Left cardiac atrium (tissue), 4 donors: ENCODE measurements around the gene YPEL4. TPM values are rescaled to one million over a fixed set of nuclear protein-coding genes. Genes with fewer than 3 reads are reported as not detected.

Source experiments
- ATAC-seq, 2 donors: fragments of 200-7000 bp; cut with Tn5 transposase; one replicate each; pipeline ENCODE4 v1.9.1; 2020; ENCODE audit warnings: mild to moderate bottlenecking in 2 of 2, moderate library complexity in 2 of 2
- DNase-seq: peaks from one replicate; pipeline ENCODE4 v3.0.0-alpha.2; 2020
- intact Hi-C, 2 donors: fragments of 100-400 bp; cut with DNase I; formaldehyde crosslinking; loops; one replicate each; pipeline versions ENCODE4 v1.14.1 to v1.15.1; 2022 to 2023
- microRNA-seq, 2 donors: library from miRNA; unstranded; fragments of <30 nt; microRNA quantifications; one replicate each; pipeline ENCODE4 v1.2.0, GENCODE V29; 2020
- total RNA-seq, 2 donors: library from RNA; stranded (reverse); fragmentation: NEBNext Ultra II Directional; extraction: Animal tissue kit (Norgen Biotek cat#: 25700); gene quantifications; one replicate each; pipeline ENCODE4 v1.2.1, GENCODE V29; 2021
- donor health status: DM: no; HTN: yes; CAD: no.
- donor health status: DM: no; HTN: yes; CAD: no; lungs with severe emphysema.
- donor health status: DM: yes; HTN: yes; CAD: no.
- donor health status: Dilated cardiomyopathy.

YPEL4 gene
- total RNA-seq, 2 donors from 2014 or later, result 0.47 to 1.1 TPM

DNA sequence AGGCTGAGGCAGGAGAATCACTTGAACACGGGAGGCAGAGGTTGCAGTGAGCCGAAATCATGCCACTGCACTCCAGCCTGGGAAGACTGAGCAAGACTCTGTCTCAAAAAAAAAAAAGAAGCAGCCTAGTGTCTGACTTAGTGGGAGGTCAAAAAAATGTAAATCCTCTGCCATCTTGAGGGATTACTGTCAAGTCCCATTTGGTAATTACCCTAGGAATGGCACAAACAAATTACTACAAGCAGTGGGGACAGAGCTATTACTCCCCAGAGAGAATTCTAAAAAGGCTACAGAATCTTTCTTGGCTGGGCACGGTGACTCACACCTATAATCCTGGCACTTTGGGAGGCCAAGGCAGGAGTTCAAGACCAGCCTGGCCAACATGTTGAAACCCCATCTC, 48.4 kb downstream of the YPEL4 start:
- ATAC-seq (no peak), DNase-seq (no peak)
- intact Hi-C loops, result no loop called here

DNA sequence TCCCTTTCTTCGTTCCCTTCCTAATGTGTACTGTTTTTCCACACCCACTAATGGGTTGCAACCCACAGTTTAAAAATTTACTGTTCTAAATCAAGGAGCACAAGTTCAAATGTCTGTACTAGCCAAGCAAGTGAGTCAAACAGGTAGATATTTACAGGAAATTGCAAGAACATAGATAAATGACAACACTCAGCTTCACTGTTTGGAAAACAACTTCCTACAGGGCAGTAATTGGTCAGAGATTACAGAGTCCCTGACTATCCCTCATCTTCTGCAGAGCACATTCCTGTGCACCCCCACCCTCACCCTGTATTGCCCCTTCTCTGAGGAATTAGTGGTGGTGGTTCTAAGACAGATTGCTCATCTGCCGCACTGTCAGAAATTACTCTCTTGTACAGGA, 50.3 kb downstream of the YPEL4 start:
- DNase-seq (no peak), ATAC-seq (peak in 1 of 2 donors; percentile 8)
- intact Hi-C loops, result no loop called here

DNA sequence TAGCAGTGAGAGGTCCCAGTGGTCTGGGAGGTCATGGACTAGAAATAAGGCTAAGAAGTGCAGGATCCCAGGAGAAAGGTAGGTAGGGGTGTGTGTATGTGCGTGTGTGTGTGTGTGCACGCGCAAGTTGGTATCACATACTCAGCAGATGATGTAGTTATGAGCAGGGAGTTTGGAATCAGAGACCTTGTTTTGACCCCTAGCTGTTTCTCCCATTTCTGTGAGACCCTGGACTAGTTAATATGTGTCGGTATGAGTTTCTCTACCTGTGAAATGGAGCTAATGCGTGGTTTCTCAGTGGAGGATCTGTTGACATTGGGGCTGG, 50.9 kb downstream of the YPEL4 start:
- peak in 1 of 2 donors; percentile 16 for ATAC-seq
- intact Hi-C loops, result no loop called here
- DNase-seq, result no peak

DNA sequence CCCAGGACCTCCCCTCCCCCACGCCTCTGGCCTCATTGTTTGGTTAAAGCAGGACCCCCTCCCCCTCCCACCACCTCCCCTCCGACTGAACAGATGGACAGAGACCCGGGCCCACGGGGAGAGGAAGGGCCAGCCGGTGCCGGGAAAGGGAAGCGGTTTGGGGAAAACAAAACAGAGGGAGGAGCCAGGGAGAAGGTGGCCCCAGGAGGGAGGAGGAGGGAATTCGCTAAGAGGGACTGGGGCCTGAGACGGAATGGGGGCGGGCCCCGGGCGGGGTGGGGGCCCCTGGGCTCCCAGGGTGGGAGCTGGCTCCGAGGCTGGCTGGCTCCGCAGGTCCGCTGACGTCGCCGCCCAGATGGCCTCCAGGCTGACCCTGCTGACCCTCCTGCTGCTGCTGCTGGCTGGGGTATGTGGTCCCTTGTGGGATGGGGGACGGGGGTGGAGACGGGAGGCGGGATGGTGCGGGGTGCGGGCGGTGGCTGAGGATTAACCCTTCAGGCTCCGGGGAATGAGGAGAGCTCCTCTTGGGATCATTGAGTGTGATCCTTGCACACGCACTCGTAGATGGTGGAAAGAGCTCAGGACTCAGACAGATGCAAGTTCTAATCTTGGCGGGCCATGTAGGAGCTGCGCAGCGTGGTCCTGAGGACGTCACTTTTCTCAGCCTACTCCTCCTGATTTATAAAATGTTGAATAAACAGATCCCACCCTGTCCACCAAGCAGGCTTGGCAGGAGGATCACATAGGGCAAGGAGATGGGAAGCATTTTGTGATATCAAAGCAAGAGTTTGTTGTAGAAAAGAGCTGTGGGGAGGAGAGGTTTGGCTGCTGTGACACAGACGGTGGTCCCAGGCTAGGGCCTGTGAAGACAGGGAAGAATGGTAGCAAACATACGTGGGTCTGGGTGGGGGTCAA, 51.5 kb downstream of the YPEL4 start:
- ATAC-seq (peak; percentile 92 to 95), DNase-seq (peak; percentile 83)
- intact Hi-C loops, result no loop called here

DNA sequence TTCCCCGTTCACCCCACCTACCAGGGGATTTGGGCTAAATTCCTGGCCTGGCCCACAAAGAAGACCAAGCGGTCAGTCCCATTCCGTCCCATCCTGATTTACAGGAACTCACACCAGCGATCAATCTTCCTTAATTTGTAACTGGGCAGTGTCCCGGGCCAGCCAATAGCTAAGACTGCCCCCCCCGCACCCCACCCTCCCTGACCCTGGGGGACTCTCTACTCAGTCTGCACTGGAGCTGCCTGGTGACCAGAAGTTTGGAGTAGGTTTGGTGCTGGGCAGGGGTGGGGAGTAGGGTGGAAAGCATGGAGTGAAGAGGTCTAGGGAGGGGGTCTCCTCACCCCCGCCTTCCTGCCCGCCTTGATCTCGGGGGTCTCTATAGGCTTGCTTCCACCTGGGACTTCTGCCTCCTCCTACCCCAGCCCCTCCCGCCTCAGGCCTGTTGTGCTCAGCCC, 52.2 kb downstream of the YPEL4 start, which contains the start of gene SERPING1:
SERPING1 (plus strand) TSS at position 225 of the 455 bp plus-strand sequence. CDS start 586 bp downstream, outside the sequence.
- intact Hi-C loops, result no loop called here
- DNase-seq (peak; percentile 69), ATAC-seq (peak; percentile 80 to 85)

DNA sequence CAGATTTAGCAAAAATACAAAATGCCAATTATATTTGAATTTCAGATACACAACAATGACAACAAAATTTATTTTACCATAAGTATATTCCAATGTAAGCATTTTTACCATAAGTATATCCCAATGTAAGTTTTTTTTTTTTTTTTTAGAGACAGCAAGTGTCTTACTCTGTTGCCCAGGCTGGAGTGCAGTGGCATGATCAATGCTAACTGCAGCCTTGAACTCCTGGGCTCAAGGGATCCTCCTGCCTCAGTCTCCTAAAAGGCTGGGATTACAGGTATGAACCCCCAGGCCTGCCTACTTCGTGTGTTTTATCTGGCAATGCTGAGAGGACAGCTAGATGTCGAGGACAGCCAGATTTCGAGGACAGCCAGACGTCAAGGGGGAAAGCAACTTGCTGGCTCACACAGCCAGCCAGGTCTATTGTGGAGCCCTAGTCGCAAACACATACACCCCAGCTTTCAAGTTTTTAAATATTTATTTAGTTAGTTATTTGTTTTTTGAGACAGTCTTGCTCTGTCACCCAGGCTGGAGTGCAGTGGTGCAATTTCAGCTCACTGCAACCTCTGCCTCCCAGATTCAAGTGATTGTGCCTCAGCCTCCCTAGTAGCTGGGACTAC, 53.3 kb downstream of the YPEL4 start:
- intact Hi-C loops, result no loop called here
- ATAC-seq (no peak), DNase-seq (no peak)

Small RNA genes lying within 50 kb of the gene (microRNA-seq; reads per million reads assigned to microRNA genes)
- 6,095 to 8,920 reads per million in 2 donors for gene MIR130A

Other genes with a start within 250 kb of the YPEL4 start
- 10 to 100 TPM; 39.3 to 46.7 TPM for gene SLC43A3, start 222.8 kb downstream of the YPEL4 start, total RNA-seq
- gene RTN4RL2, start 189.4 kb downstream of the YPEL4 start, total RNA-seq, result 1 to 10 TPM; 1.9 to 2.4 TPM
- 1 to 10 TPM; 5.8 to 7.2 TPM for gene SLC43A1, start 134.2 kb downstream of the YPEL4 start, total RNA-seq
- 10 to 100 TPM; 58.0 to 58.9 TPM for gene TIMM10, start 119.2 kb downstream of the YPEL4 start, total RNA-seq
- gene SMTNL1, start 112.3 kb downstream of the YPEL4 start, total RNA-seq, result not detected
- gene UBE2L6, start 82.2 kb downstream of the YPEL4 start, total RNA-seq, result 10 to 100 TPM; 28.9 to 30.0 TPM
- gene SERPING1, start 52.2 kb downstream of the YPEL4 start, total RNA-seq, result 100 to 1,000 TPM; 198 to 266 TPM
- gene CLP1, start 7.8 kb upstream of the YPEL4 start, total RNA-seq, result 1 to 10 TPM; 6.9 to 8.5 TPM
- 10 to 100 TPM; 51.3 to 60.7 TPM for gene ZDHHC5, start 18.2 kb upstream of the YPEL4 start, total RNA-seq
- gene MED19, start 62.3 kb upstream of the YPEL4 start, total RNA-seq, result 1 to 10 TPM; 8.4 to 8.7 TPM
- gene TMX2, start 62.7 kb upstream of the YPEL4 start, total RNA-seq, result 10 to 100 TPM; 64.3 to 80.3 TPM
- 100 to 1,000 TPM in 1 of 2 donors, 10 to 100 TPM in 1; 99.1 to 116 TPM for gene SELENOH, start 91.6 kb upstream of the YPEL4 start, total RNA-seq
- not detected for gene BTBD18, start 101.9 kb upstream of the YPEL4 start, total RNA-seq
- 10 to 100 TPM; 75.2 to 82.0 TPM for gene CTNND1, start 111.9 kb upstream of the YPEL4 start, total RNA-seq